Activated CD4-positive, alpha-beta memory T cell treated with anti-CD3 and anti-CD28 coated beads for 36 hours (primary cell): ENCODE data around the gene NPEPL1. TPM values are rescaled to one million over a fixed set of nuclear protein-coding genes. Genes with fewer than 3 reads are reported as not detected.
"Not testable (repeated sequence)": the region's sequence is repeated elsewhere in the genome, so short reads cannot be mapped to it uniquely, and the experiment has no call there.

Experiments used
- CTCF ChIA-PET: fragments of 350-600 bp; sonication (Branson Sonifier 250); formaldehyde crosslinking; loops from one replicate; lab custom pipeline; 2021; ENCODE audit warnings: antibody characterized with exemption, inconsistent platforms; lab: Charles Lee
- POLR2A ChIA-PET: fragments of 350-600 bp; sonication (Branson Sonifier 250); formaldehyde crosslinking; loops from one replicate; lab custom pipeline; 2021; ENCODE audit warnings: antibody characterized with exemption; lab: Charles Lee
- DNase-seq: peaks from one replicate; pipeline ENCODE4 v3.0.0-alpha.2; 2020
- H3K27ac Mint-ChIP-seq: one replicate; pipeline ENCODE4 v1.8.0; 2021; ENCODE audit warnings: mixed read lengths
- H3K27me3 Mint-ChIP-seq: one replicate; pipeline ENCODE4 v1.8.0; 2021; ENCODE audit warnings: mixed read lengths
- H3K36me3 Mint-ChIP-seq: one replicate; pipeline ENCODE4 v1.8.0; 2021; ENCODE audit warnings: mixed read lengths
- H3K4me1 Mint-ChIP-seq: one replicate; pipeline ENCODE4 v1.8.0; 2021; ENCODE audit warnings: low read depth, mixed read lengths
- H3K4me3 Mint-ChIP-seq: one replicate; pipeline ENCODE4 v1.8.0; 2021; ENCODE audit warnings: mild to moderate bottlenecking, mixed read lengths
- H3K9me3 Mint-ChIP-seq: one replicate; pipeline ENCODE4 v1.8.0; 2021; ENCODE audit warnings: mixed read lengths
- intact Hi-C: fragments of 100-400 bp; cut with micrococcal nuclease; formaldehyde crosslinking; loops from one replicate; pipeline ENCODE4 v1.15.1; 2023
- total RNA-seq, 2 experiments: library from RNA; stranded (reverse); gene quantifications; one replicate each; pipeline ENCODE4 v1.2.3, GENCODE V29; 2021

Gene NPEPL1
- total RNA-seq, 2 experiments from 2014 or later = 17.8 to 18.8 TPM

GRCh38 chr20:58743929-58744534 lies 51.4 kb downstream of the NPEPL1 start:
- ChIA-PET POLR2A (interaction anchor here (0.5 kb wide), 1 partner anchor 785 kb away, joined by 3 read pairs; no protein-coding TSS in a partner anchor), CTCF (no interaction called here)
- no peaks in the 10 kb centered on the region for H3K9me3 Mint-ChIP-seq

GRCh38 chr20:58744836-58745235 lies 52.2 kb downstream of the NPEPL1 start:
- H3K27ac Mint-ChIP-seq = no peak overlapping the region
- intact Hi-C loops = no loop called here
- ChIA-PET CTCF (no interaction called here), POLR2A (no interaction called here)
- H3K27me3 Mint-ChIP-seq = peaks cover 23% of the 10 kb centered on the region
- DNase-seq = no peak
- H3K4me3 Mint-ChIP-seq = no peak overlapping the region
- H3K4me1 Mint-ChIP-seq = no peaks in the 10 kb centered on the region
- no peaks in the 10 kb centered on the region for H3K36me3 Mint-ChIP-seq
- no peaks in the 10 kb centered on the region for H3K9me3 Mint-ChIP-seq

More at GRCh38 chr20:58743929-58744534, 51.4 kb downstream of the NPEPL1 start:
- DNase-seq = no peak
- intact Hi-C loops = no loop called here
- Mint-ChIP-seq H3K4me3 (no peak overlapping the region), H3K36me3 (no peaks in the 10 kb centered on the region), H3K27me3 (peaks cover 25% of the 10 kb centered on the region), H3K27ac (no peak overlapping the region), H3K4me1 (no peaks in the 10 kb centered on the region)

DNA sequence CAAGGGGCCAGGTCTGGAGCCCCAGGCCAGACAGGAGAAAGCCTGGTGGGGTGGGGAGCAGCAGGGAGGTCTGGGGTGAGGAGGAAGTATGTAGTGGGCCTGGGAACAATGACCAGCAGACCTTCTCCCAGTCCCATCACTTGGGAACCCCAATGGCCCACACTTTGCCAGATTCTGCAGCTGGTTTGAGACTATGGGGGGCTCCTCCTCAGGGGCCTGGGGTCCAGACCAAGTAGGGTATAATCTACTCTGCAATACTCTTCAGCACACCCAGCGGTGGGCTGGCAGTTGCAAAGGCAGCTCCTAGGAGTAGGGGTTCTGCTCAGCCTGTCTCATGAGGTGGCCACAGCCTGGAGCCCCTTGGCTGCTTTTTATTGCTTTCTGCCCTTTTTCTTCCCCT lies 52.8 kb downstream of the NPEPL1 start:
- H3K36me3 Mint-ChIP-seq = no peaks in the 10 kb centered on the region
- DNase-seq = no peak
- peaks cover 23% of the 10 kb centered on the region for H3K27me3 Mint-ChIP-seq
- ChIA-PET POLR2A (no interaction called here), CTCF (no interaction called here)
- no peak overlapping the region for H3K4me3 Mint-ChIP-seq
- no peaks in the 10 kb centered on the region for H3K9me3 Mint-ChIP-seq
- H3K27ac Mint-ChIP-seq = no peak overlapping the region
- intact Hi-C loops = no loop called here
- H3K4me1 Mint-ChIP-seq = no peaks in the 10 kb centered on the region

GRCh38 chr20:58746620-58747019 lies 54.0 kb downstream of the NPEPL1 start:
- H3K9me3 Mint-ChIP-seq = no peaks in the 10 kb centered on the region
- intact Hi-C loops = no loop called here
- H3K27me3 Mint-ChIP-seq = peaks cover 19% of the 10 kb centered on the region
- CTCF ChIA-PET = no interaction called here
- H3K4me3 Mint-ChIP-seq = no peak overlapping the region
- POLR2A ChIA-PET = no interaction called here
- H3K27ac Mint-ChIP-seq = no peak overlapping the region
- H3K36me3 Mint-ChIP-seq = no peaks in the 10 kb centered on the region
- H3K4me1 Mint-ChIP-seq = no peaks in the 10 kb centered on the region
- DNase-seq = no peak

GRCh38 chr20:58747211-58747610 lies 54.6 kb downstream of the NPEPL1 start:
- intact Hi-C loops = no loop called here
- Mint-ChIP-seq H3K36me3 (no peaks in the 10 kb centered on the region), H3K9me3 (no peaks in the 10 kb centered on the region), H3K27ac (no peak overlapping the region), H3K4me3 (no peak overlapping the region), H3K27me3 (peaks cover 19% of the 10 kb centered on the region), H3K4me1 (no peaks in the 10 kb centered on the region)
- CTCF ChIA-PET = no interaction called here
- POLR2A ChIA-PET = no interaction called here
- no peak for DNase-seq

GRCh38 chr20:58748618-58749017 lies 56.0 kb downstream of the NPEPL1 start:
- Mint-ChIP-seq H3K27ac (no peak overlapping the region), H3K4me1 (no peaks in the 10 kb centered on the region), H3K27me3 (peaks cover 17% of the 10 kb centered on the region), H3K36me3 (no peaks in the 10 kb centered on the region), H3K4me3 (no peak overlapping the region), H3K9me3 (no peaks in the 10 kb centered on the region)
- POLR2A ChIA-PET = no interaction called here
- CTCF ChIA-PET = no interaction called here
- intact Hi-C loops = no loop called here
- no peak for DNase-seq

DNA sequence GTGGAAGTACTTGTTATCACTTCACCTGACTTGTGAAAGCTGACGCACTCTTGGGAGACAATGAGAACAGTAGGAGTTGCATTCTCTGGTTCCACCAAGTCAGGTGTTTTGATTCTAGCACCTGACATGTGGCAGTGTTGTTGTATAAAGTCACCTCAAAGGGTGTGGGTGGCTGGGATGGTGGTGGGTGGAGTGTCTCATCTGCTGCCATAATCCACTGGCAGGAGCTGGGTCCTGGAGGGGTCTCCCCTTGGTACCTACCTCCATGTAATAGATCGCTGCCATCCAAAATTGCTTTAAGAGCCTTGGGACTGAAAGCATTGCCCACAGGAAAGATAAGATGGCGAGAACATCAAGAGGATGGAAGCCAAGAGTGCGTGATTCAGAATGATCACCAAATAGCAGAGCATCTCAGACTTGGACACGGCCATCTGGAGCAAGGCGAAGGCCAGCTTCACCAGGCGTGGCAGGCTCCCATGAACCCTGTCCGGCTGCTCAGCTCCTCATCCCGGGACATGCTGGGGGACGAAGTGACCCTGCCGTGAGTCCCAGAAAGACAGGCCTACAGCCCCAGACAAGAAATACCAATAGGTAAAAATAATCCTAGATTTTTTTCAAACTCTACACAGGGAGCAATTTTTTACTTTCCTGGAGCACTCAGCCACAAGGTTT lies 56.6 kb downstream of the NPEPL1 start:
- no peaks in the 10 kb centered on the region for H3K36me3 Mint-ChIP-seq
- intact Hi-C loops = no loop called here
- CTCF ChIA-PET = no interaction called here
- no peak overlapping the region for H3K27ac Mint-ChIP-seq
- H3K4me1 Mint-ChIP-seq = no peaks in the 10 kb centered on the region
- H3K9me3 Mint-ChIP-seq = no peaks in the 10 kb centered on the region
- H3K4me3 Mint-ChIP-seq = no peak overlapping the region
- no peak for DNase-seq
- H3K27me3 Mint-ChIP-seq = peaks cover 17% of the 10 kb centered on the region
- POLR2A ChIA-PET = no interaction called here

- intact Hi-C loops = no loop called here
- DNase-seq = no peak
- no peak overlapping the region for H3K27ac Mint-ChIP-seq
- ChIA-PET POLR2A (no interaction called here), CTCF (no interaction called here)
- H3K27me3 Mint-ChIP-seq = peaks cover 17% of the 10 kb centered on the region
- H3K36me3 Mint-ChIP-seq = no peaks in the 10 kb centered on the region
- no peak overlapping the region for H3K4me3 Mint-ChIP-seq
- H3K4me1 Mint-ChIP-seq = no peaks in the 10 kb centered on the region
- no peaks in the 10 kb centered on the region for H3K9me3 Mint-ChIP-seq
These were observed 57.4 kb downstream of the NPEPL1 start for GRCh38 chr20:58749979-58750378.

- H3K27ac Mint-ChIP-seq, CTCF ChIA-PET, POLR2A ChIA-PET, intact Hi-C loops, H3K4me3 Mint-ChIP-seq, H3K4me1 Mint-ChIP-seq, H3K36me3 Mint-ChIP-seq, H3K9me3 Mint-ChIP-seq, DNase-seq: not testable (repeated sequence)
- H3K27me3 Mint-ChIP-seq = peaks cover 15% of the 10 kb centered on the region
These were observed 58.1 kb downstream of the NPEPL1 start for GRCh38 chr20:58750706-58751105.

DNA sequence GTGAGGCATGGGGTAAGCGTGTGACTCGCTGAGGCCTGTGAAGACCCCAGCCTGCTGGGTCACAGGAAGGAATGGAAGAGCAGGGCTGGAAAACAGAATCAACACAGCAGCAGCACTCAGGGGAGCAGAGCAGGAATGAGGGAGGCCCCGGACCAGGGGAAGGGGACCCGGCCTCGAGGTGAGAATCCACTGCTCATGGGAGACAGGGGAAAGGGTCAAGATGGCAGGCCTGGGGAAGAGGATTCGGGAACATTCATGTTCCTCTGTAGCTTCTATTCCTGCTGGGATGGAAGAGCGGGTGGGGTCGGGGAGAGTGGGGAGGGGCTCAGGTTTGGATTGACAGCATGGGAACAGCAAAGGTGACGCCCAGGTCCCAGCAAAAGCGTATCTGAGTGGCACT lies 59.4 kb downstream of the NPEPL1 start:
- CTCF ChIA-PET = no interaction called here
- POLR2A ChIA-PET = no interaction called here
- H3K4me3 Mint-ChIP-seq = no peak overlapping the region
- intact Hi-C loops = no loop called here
- peaks cover 10% of the 10 kb centered on the region for H3K27me3 Mint-ChIP-seq
- H3K36me3 Mint-ChIP-seq = no peaks in the 10 kb centered on the region
- no peak overlapping the region for H3K27ac Mint-ChIP-seq
- DNase-seq = no peak
- no peaks in the 10 kb centered on the region for H3K9me3 Mint-ChIP-seq
- H3K4me1 Mint-ChIP-seq = no peaks in the 10 kb centered on the region

DNA sequence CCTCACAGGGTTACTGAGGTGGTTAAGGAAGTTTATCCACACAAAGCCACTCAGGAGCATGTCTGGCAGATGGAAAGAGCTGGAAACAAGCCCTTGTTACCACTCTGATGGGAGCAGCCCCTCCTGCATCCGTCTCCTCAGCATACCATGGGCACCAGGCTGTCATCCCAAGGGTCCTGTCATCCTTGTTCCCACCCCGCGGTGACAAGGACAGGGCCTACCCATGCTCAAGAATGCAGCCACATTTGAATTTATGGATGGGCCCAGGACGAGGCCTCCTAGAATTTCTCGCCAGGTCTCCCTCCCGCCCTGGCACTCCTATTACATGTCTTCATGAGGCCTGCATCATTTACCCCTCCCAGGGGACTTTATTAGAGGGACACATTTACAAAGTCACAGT lies 60.0 kb downstream of the NPEPL1 start:
- H3K4me3 Mint-ChIP-seq = no peak overlapping the region
- CTCF ChIA-PET = no interaction called here
- intact Hi-C loops = no loop called here
- POLR2A ChIA-PET = no interaction called here
- peaks cover 9% of the 10 kb centered on the region for H3K27me3 Mint-ChIP-seq
- H3K9me3 Mint-ChIP-seq = no peaks in the 10 kb centered on the region
- no peak for DNase-seq
- H3K4me1 Mint-ChIP-seq = no peaks in the 10 kb centered on the region
- H3K27ac Mint-ChIP-seq = no peak overlapping the region
- no peaks in the 10 kb centered on the region for H3K36me3 Mint-ChIP-seq

DNA sequence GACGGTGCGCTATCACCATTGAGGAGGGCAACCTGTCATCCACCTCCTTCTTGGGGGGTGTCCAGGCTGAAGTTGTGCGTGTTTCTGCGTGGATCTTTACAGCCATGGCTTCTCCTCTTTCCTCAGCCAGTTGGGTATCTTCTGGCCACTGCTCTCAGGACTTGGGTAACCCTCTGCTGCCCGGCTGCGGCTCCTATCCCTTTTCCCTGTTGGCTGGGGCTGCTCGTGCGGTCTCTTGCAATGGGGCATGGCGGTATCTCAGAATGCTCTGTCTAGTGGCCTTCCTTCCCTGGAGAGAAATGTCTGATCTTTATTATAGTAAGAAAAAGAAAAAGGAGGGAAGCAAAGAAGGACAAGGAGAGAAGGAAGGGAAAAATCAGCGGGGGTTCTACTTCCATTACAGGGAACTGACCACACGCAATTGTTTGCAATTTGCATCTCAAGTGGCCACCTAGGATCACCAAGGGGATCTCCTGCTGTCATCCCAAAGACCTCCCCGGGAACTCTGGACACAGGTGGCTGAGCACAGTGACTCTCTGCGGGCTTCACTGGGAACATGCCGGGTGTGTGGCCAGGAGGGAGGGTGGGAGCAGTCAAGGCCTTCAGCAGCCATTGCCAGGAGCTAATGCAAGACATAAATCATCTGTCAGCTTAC lies 60.8 kb downstream of the NPEPL1 start:
- Mint-ChIP-seq H3K27me3 (peaks cover 9% of the 10 kb centered on the region), H3K4me3 (no peak overlapping the region), H3K36me3 (no peaks in the 10 kb centered on the region), H3K4me1 (no peaks in the 10 kb centered on the region), H3K9me3 (no peaks in the 10 kb centered on the region), H3K27ac (no peak overlapping the region)
- POLR2A ChIA-PET = no interaction called here
- no peak for DNase-seq
- intact Hi-C loops = no loop called here
- CTCF ChIA-PET = no interaction called here
